AG09319 (cell line): ENCODE measurements around the gene LRRC56.

Experiments
- DNase-seq: peaks from one replicate; pipeline ENCODE4 v3.0.0-alpha.2; 2010; ENCODE audit warnings: low read depth; ENCODE audit errors: extremely low read depth
- TF ChIP-seq, protein P1 (sequence below): IDR thresholded peaks from 2 replicates; pipeline ENCODE4 v1.5.1; 2011; ENCODE audit warnings: low read depth, mild to moderate bottlenecking, inconsistent platforms, low read length, moderate library complexity

Gene LRRC56

GRCh38 chr11:595400-595799 lies 58.1 kb downstream of the LRRC56 start:
- DNase-seq = no peak
- TF ChIP-seq, protein P1, sequence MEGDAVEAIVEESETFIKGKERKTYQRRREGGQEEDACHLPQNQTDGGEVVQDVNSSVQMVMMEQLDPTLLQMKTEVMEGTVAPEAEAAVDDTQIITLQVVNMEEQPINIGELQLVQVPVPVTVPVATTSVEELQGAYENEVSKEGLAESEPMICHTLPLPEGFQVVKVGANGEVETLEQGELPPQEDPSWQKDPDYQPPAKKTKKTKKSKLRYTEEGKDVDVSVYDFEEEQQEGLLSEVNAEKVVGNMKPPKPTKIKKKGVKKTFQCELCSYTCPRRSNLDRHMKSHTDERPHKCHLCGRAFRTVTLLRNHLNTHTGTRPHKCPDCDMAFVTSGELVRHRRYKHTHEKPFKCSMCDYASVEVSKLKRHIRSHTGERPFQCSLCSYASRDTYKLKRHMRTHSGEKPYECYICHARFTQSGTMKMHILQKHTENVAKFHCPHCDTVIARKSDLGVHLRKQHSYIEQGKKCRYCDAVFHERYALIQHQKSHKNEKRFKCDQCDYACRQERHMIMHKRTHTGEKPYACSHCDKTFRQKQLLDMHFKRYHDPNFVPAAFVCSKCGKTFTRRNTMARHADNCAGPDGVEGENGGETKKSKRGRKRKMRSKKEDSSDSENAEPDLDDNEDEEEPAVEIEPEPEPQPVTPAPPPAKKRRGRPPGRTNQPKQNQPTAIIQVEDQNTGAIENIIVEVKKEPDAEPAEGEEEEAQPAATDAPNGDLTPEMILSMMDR = no peak

GRCh38 chr11:596374-596773 lies 59.0 kb downstream of the LRRC56 start:
- DNase-seq = no peak
- TF ChIP-seq, protein P1 = no peak

- TF ChIP-seq, protein P1 = no peak
- no peak for DNase-seq
Measured at GRCh38 chr11:597166-597725, 59.9 kb downstream of the LRRC56 start.

- no peak for DNase-seq
- TF ChIP-seq, protein P1 = no peak
Measured at GRCh38 chr11:598005-598680, 60.8 kb downstream of the LRRC56 start.

GRCh38 chr11:601573-602245 lies 64.4 kb downstream of the LRRC56 start:
- DNase-seq = no peak
- TF ChIP-seq, protein P1 = no peak

DNA sequence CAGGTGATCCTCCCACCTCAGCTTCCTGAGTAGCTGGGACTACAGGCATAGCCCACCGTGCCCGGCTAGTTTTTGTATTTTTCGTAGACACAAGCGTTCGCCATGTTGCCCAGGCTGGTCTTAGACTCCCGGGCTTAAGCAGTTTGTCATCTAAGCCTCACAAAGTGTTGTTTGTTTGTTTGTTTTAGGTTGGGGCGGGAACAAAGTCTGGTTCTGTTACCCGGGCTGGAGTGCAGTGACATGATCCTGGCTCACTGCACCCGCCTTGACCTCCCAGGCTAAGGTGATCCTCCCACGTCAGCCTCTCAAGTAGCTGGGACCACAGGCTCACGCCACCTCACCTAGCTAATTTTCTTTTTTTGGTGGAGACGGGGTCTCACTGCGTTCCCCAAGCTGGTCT lies 65.8 kb downstream of the LRRC56 start:
- no peak for DNase-seq
- TF ChIP-seq, protein P1 = no peak
